Measurements from ENCODE around the gene HSPA9.
A peak's percentile ranks its signal among the peaks of the same experiment; 100 is the strongest.

- TF ChIP-seq CTCF (IDR thresholded peaks at IDR 0.05) (peak; percentile 13), EZH2 (IDR thresholded peaks at IDR 0.05; ENCODE audit: borderline replicate concordance, insufficient read depth, low read depth, low read length, poor library complexity, severe bottlenecking) (no peak)
Observed at GRCh38 chr5:138574744-138575193, 432 bp downstream of the HSPA9 start.
